NCI-H146 (cell line): ENCODE measurements around the gene CTNND1.
"Not testable (repeated sequence)": the region's sequence is repeated elsewhere in the genome, so short reads cannot be mapped to it uniquely, and the experiment has no call there.

Experiments
- DNase-seq: peaks from one replicate; lab custom pipeline; 2025; lab: John Stamatoyannopoulos, UW

Gene CTNND1

GRCh38 chr11:57791321-57792059 lies 29.9 kb downstream of the CTNND1 start:
- no peak for DNase-seq

GRCh38 chr11:57792060-57792541 lies 30.5 kb downstream of the CTNND1 start:
- DNase-seq, result no peak

- no peak for DNase-seq
Observed at GRCh38 chr11:57792870-57793269, 31.3 kb downstream of the CTNND1 start.

- DNase-seq, result no peak
Observed at GRCh38 chr11:57793351-57794115, 31.9 kb downstream of the CTNND1 start.

GRCh38 chr11:57798905-57799559 lies 37.4 kb downstream of the CTNND1 start:
- no peak for DNase-seq

- peak; percentile 93 for DNase-seq
Observed at GRCh38 chr11:57800444-57801182, 39.0 kb downstream of the CTNND1 start.

GRCh38 chr11:57801183-57801485 lies 39.5 kb downstream of the CTNND1 start:
- no peak for DNase-seq

GRCh38 chr11:57802411-57802810 lies 40.8 kb downstream of the CTNND1 start:
- DNase-seq, result no peak

GRCh38 chr11:57804466-57804865 lies 42.9 kb downstream of the CTNND1 start:
- no peak for DNase-seq

GRCh38 chr11:57805780-57806179 lies 44.2 kb downstream of the CTNND1 start:
- DNase-seq, result no peak

GRCh38 chr11:57812634-57813033 lies 51.0 kb downstream of the CTNND1 start:
- no peak for DNase-seq

- no peak for DNase-seq
Observed at GRCh38 chr11:57815476-57815875, 53.9 kb downstream of the CTNND1 start.

- DNase-seq, result no peak
Observed at GRCh38 chr11:57815877-57816276, 54.3 kb downstream of the CTNND1 start.

GRCh38 chr11:57818812-57819211 lies 57.2 kb downstream of the CTNND1 start:
- no peak for DNase-seq

- no peak for DNase-seq
Observed at GRCh38 chr11:57819252-57819979, 57.8 kb downstream of the CTNND1 start.

- no peak for DNase-seq
Observed at GRCh38 chr11:57823859-57824258, 62.3 kb downstream of the CTNND1 start.

- DNase-seq, result no peak
Observed at GRCh38 chr11:57834852-57835251, 73.2 kb downstream of the CTNND1 start.

- not testable (repeated sequence) for DNase-seq
Observed at GRCh38 chr11:57838609-57839008, 77.0 kb downstream of the CTNND1 start.

GRCh38 chr11:57842873-57843272 lies 81.3 kb downstream of the CTNND1 start:
- no peak for DNase-seq

GRCh38 chr11:57867966-57868365 lies 106.4 kb downstream of the CTNND1 start:
- DNase-seq, result no peak

- DNase-seq, result no peak
Observed at GRCh38 chr11:57868491-57868890, 106.9 kb downstream of the CTNND1 start.
